Gastrocnemius medialis (tissue), 4 donors: ENCODE measurements around the gene ADAM17. TPM values are rescaled to one million over a fixed set of nuclear protein-coding genes. Genes with fewer than 3 reads are reported as not detected.
A peak's percentile ranks its signal among the peaks of the same experiment; 100 is the strongest.

Experiments
- ATAC-seq, 2 donors: fragments of 150-250 bp; one replicate each; pipeline ENCODE4 v1.9.1; 2016
- DNase-seq, 2 donors: peaks; one replicate each; pipeline ENCODE4 v3.0.0-alpha.2; 2019
- H3K27ac ChIP-seq, 4 donors: fragments of 200-600 bp; sonication (generic); 1 replicate in 1 of 4; 2 replicates in 3 of 4; pipeline ENCODE4 v1.5.1; 2016 to 2018; ENCODE audit warnings: mild to moderate bottlenecking in 2 of 4, moderate library complexity in 1 of 4
- H3K27me3 ChIP-seq, 3 donors: fragments of 200-600 bp; sonication (generic) in 2 of 3; 1 replicate in 1 of 3; 2 replicates in 2 of 3; pipeline versions ENCODE4 v1.5.1 to v1.6.0; 2016 to 2019; ENCODE audit warnings: mild to moderate bottlenecking in 1 of 3, moderate library complexity in 1 of 3
- H3K36me3 ChIP-seq, 2 donors: fragments of 200-600 bp; sonication (generic) in 1 of 2; one replicate each; pipeline ENCODE4 v1.5.1; 2017 to 2018
- H3K4me1 ChIP-seq, 2 donors: fragments of 200-600 bp; sonication (generic) in 1 of 2; one replicate each; pipeline ENCODE4 v1.5.1; 2016 to 2017; ENCODE audit warnings: mild to moderate bottlenecking in 2 of 2
- H3K4me3 ChIP-seq, 4 donors: fragments of 200-600 bp; sonication (generic) in 3 of 4; 1 replicate in 1 of 4; 2 replicates in 3 of 4; pipeline ENCODE4 v1.5.1; 2016 to 2019; ENCODE audit warnings: mild to moderate bottlenecking in 2 of 4
- H3K9me3 ChIP-seq, 3 donors: fragments of 200-600 bp; sonication (generic) in 2 of 3; 1 replicate in 1 of 3; 2 replicates in 2 of 3; pipeline ENCODE4 v1.5.1; 2016 to 2019
- CTCF ChIP-seq, 5 experiments: fragments of 450-650 bp in 3 of 5; fragments of 200-600 bp in 2 of 5; sonication (generic) in 2 of 5; IDR thresholded peaks in 4 of 5; conservative IDR thresholded peaks in 1 of 5; 1 replicate in 4 of 5; 2 replicates in 1 of 5; pipeline ENCODE4 v1.5.1; 2016 to 2019; ENCODE audit warnings: antibody characterized with exemption in 5 of 5, mild to moderate bottlenecking in 3 of 5, moderate library complexity in 3 of 5
- POLR2A ChIP-seq, 2 donors: fragments of 450-650 bp; IDR thresholded peaks; one replicate each; pipeline ENCODE4 v1.6.1; 2017; ENCODE audit warnings: antibody characterized with exemption in 2 of 2, mild to moderate bottlenecking in 2 of 2, moderate library complexity in 2 of 2
- in situ Hi-C, 4 donors: fragments of 200-750 bp; cut with MboI; loops; one replicate each; pipeline versions ENCODE4 v1.15.0 to v1.8.0; 2017; ENCODE audit warnings: low sequenced_read_pairs in 4 of 4
- intact Hi-C: fragments of 100-400 bp; cut with DNase I; formaldehyde crosslinking; loops from one replicate; pipeline ENCODE4 v1.15.1; 2023; ENCODE audit warnings: low total_unique reads
- total RNA-seq, 4 donors: library from RNA; depleted of rRNA; stranded (reverse); fragments of >200 nt; gene quantifications; one replicate each; pipeline versions ENCODE4 v1.1.0 to v1.2.3, GENCODE V29; 2016

Gene ADAM17
- total RNA-seq, result 10 to 100 TPM; 13.5 to 27.1 (median 22.0) TPM

GRCh38 chr2:9555297-9556120, at the start of gene ADAM17:
Gene ADAM17, minus strand, starts transcription at chr2:9555830. Its CDS starts 225 bp downstream, at chr2:9555605.
- in situ Hi-C loops (no loop called here), intact Hi-C loops (loop anchor here (1.0 to 10.0 kb wide), 7 partner anchors 76 to 1289 kb away; partner anchors contain the start of genes CPSF3, ITGB1BP1 and KLF11)
- Histone ChIP-seq H3K27ac (peak within 1 kb of the TSS; percentile 96 to 99 (median 98)), H3K4me1 (peaks cover 49 to 53% of the 10 kb centered on the region in 2 donors), H3K9me3 (no peaks in the 10 kb centered on the region), H3K27me3 (no peaks in the 10 kb centered on the region), H3K4me3 (peak within 1 kb of the TSS; percentile 91 to 98 (median 95)), H3K36me3 (no peaks in the 10 kb centered on the region)
- ATAC-seq, result peak; percentile 83 to 85
- TF ChIP-seq CTCF (IDR thresholded peaks at IDR 0.05 in 4 of 5, conservative IDR thresholded peaks at IDR 0.05 in 1 of 5), result peak; percentile 49 to 80 (median 68)
- peak; percentile 86 to 95 for TF ChIP-seq POLR2A (IDR thresholded peaks at IDR 0.05)
- DNase-seq, result peak; percentile 96 to 97

GRCh38 chr2:9602412-9602811, 46.8 kb upstream of the ADAM17 start:
- ATAC-seq (no peak), DNase-seq (no peak)
- no peak for TF ChIP-seq POLR2A (IDR thresholded peaks at IDR 0.05)
- no peak for TF ChIP-seq CTCF (IDR thresholded peaks at IDR 0.05 in 4 of 5, conservative IDR thresholded peaks at IDR 0.05 in 1 of 5)
- intact Hi-C loops, result no loop called here
- H3K27me3 ChIP-seq, result no peaks in the 10 kb centered on the region
- H3K4me3 ChIP-seq, result no peak overlapping the region
- H3K27ac ChIP-seq, result no peak overlapping the region
- H3K4me1 ChIP-seq, result peaks cover 0 to 3% of the 10 kb centered on the region in 2 donors
- in situ Hi-C loops, result no loop called here
- H3K36me3 ChIP-seq, result peaks cover 0 to 9% of the 10 kb centered on the region in 2 donors
- H3K9me3 ChIP-seq, result peaks cover 4 to 7% (median 6%) of the 10 kb centered on the region in 3 donors

- in situ Hi-C loops (no loop called here), intact Hi-C loops (no loop called here)
- Histone ChIP-seq H3K9me3 (peaks cover 4 to 7% (median 6%) of the 10 kb centered on the region in 3 donors), H3K27ac (no peak overlapping the region), H3K4me3 (no peak overlapping the region), H3K4me1 (peaks cover 5 to 9% of the 10 kb centered on the region in 2 donors), H3K27me3 (no peaks in the 10 kb centered on the region), H3K36me3 (peaks cover 0 to 9% of the 10 kb centered on the region in 2 donors)
- DNase-seq (no peak), ATAC-seq (no peak)
- TF ChIP-seq CTCF (IDR thresholded peaks at IDR 0.05 in 4 of 5, conservative IDR thresholded peaks at IDR 0.05 in 1 of 5) (no peak), POLR2A (IDR thresholded peaks at IDR 0.05) (no peak)
These were observed 45.8 kb upstream of the ADAM17 start for GRCh38 chr2:9601397-9601796.

- no peak for TF ChIP-seq CTCF (IDR thresholded peaks at IDR 0.05 in 4 of 5, conservative IDR thresholded peaks at IDR 0.05 in 1 of 5)
- TF ChIP-seq POLR2A (IDR thresholded peaks at IDR 0.05), result no peak
- intact Hi-C loops, result no loop called here
- in situ Hi-C loops, result no loop called here
- Histone ChIP-seq H3K9me3 (peaks cover 4 to 7% (median 6%) of the 10 kb centered on the region in 3 donors), H3K27ac (no peak overlapping the region), H3K4me3 (no peak overlapping the region), H3K36me3 (peaks cover 0 to 9% of the 10 kb centered on the region in 2 donors), H3K4me1 (peaks cover 19 to 27% of the 10 kb centered on the region in 2 donors), H3K27me3 (no peaks in the 10 kb centered on the region)
- ATAC-seq (no peak), DNase-seq (no peak)
These were observed 43.8 kb upstream of the ADAM17 start for GRCh38 chr2:9599430-9599829.
